Measurements from ENCODE around the gene INCENP.

- TF ChIP-seq POLR2A (IDR thresholded peaks at IDR 0.05): no peak
- TF ChIP-seq POLR2AphosphoS5 (IDR thresholded peaks at IDR 0.05): no peak
- TF ChIP-seq, protein P1, sequence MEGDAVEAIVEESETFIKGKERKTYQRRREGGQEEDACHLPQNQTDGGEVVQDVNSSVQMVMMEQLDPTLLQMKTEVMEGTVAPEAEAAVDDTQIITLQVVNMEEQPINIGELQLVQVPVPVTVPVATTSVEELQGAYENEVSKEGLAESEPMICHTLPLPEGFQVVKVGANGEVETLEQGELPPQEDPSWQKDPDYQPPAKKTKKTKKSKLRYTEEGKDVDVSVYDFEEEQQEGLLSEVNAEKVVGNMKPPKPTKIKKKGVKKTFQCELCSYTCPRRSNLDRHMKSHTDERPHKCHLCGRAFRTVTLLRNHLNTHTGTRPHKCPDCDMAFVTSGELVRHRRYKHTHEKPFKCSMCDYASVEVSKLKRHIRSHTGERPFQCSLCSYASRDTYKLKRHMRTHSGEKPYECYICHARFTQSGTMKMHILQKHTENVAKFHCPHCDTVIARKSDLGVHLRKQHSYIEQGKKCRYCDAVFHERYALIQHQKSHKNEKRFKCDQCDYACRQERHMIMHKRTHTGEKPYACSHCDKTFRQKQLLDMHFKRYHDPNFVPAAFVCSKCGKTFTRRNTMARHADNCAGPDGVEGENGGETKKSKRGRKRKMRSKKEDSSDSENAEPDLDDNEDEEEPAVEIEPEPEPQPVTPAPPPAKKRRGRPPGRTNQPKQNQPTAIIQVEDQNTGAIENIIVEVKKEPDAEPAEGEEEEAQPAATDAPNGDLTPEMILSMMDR (IDR thresholded peaks at IDR 0.05): no peak
These were observed 28.7 kb downstream of the INCENP start for GRCh38 chr11:62152245-62153086.
